ENCODE results near the gene PCDHGA1. TPM values are rescaled to one million over a fixed set of nuclear protein-coding genes. Genes with fewer than 3 reads are reported as not detected.

PCDHGA1 gene
- total and polyA plus RNA-seq, 9 of the 15 experiments (the other 6 are each of a cell fraction or from before 2014, with no cell fraction given): 0.05 to 0.26 (median 0.18) TPM; not detected in 2

DNA sequence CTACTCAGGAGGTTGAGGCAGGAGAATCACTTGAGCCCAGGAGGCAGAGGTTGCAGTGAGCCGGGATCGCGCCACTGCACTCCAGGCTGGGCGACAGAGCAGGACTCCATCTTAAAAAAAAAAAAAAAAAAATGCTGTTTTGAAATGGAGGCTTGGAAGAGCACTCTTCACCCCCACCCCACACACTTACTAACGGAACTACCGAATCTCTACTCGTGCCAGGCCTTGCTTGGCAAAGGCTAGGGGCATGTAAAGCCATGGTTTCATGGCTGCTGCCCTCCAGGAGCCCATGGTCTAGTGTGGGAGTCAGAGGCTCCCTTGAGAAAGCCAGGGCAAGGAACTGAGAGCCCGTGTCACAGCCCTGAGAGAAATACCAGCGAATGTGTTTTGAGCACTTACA lies 179.8 kb downstream of the PCDHGA1 start (continued):
- TF ChIP-seq NCOA4 (IDR thresholded peaks at IDR 0.05; ENCODE audit: partially characterized antibody) (no peak), CBFA2T3 (IDR thresholded peaks at IDR 0.05) (no peak)
- TF ChIP-seq, protein P1, sequence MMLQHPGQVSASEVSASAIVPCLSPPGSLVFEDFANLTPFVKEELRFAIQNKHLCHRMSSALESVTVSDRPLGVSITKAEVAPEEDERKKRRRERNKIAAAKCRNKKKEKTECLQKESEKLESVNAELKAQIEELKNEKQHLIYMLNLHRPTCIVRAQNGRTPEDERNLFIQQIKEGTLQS (IDR thresholded peaks at IDR 0.05): no peak
- TF ChIP-seq, protein P1 (CRISPR knock-in tag; conservative IDR thresholded peaks at IDR 0.05): no peak

GRCh38 chr5:141510850-141511601 lies 180.7 kb downstream of the PCDHGA1 start:
- H3K27me3 ChIP-seq (ENCODE audit: control insufficient read depth in 2 of 2, insufficient read depth in 2 of 2, low read length in 2 of 2): peaks cover 0 to 7% of the 10 kb centered on the region in 2 experiments; a peak in 2 of 5 replicates
- no peaks in the 10 kb centered on the region for H4K20me1 ChIP-seq (replicated peaks; ENCODE audit: control insufficient read depth, insufficient read depth, low read length)
- peak; percentile 22; the same call in 1 of the 2 replicates for TF ChIP-seq ZNF263 (CRISPR knock-in tag; IDR thresholded peaks at IDR 0.05; ENCODE audit: borderline replicate concordance)
- TF ChIP-seq PHF20 (IDR thresholded peaks at IDR 0.05; ENCODE audit: partially characterized antibody): no peak
- no peak for TF ChIP-seq U2AF1 (optimal IDR thresholded peaks at IDR 0.05; ENCODE audit: low read depth, low read length)
- TF ChIP-seq POLR2G (IDR thresholded peaks at IDR 0.05; ENCODE audit: low read depth, low read length): peak; percentile 60
- no peak for TF ChIP-seq ZHX1 (conservative IDR thresholded peaks at IDR 0.05; ENCODE audit: low read length)
- TF ChIP-seq NR2F6 (CRISPR knock-in tag; IDR thresholded peaks at IDR 0.05): no peak
- TF ChIP-seq, protein P2, sequence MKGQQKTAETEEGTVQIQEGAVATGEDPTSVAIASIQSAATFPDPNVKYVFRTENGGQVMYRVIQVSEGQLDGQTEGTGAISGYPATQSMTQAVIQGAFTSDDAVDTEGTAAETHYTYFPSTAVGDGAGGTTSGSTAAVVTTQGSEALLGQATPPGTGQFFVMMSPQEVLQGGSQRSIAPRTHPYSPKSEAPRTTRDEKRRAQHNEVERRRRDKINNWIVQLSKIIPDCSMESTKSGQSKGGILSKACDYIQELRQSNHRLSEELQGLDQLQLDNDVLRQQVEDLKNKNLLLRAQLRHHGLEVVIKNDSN (CRISPR knock-in tag; IDR thresholded peaks at IDR 0.05): no peak
- H3K4me1 ChIP-seq (replicated peaks in 1 of 2; ENCODE audit: control insufficient read depth in 2 of 2, insufficient read depth in 2 of 2, low read length in 2 of 2): peaks cover 5 to 17% of the 10 kb centered on the region in 2 experiments; a peak in 3 of 5 replicates
- no TSS peak for BruUV-seq (replicated peaks)
- 48% methylated on average over 11 of the region's 14 CpGs for WGBS (ENCODE audit: insufficient coverage, low coverage, missing lambda C conversion rate)
- peaks cover 30% of the 10 kb centered on the region; the same call in 2 of the 3 replicates for H3K36me3 ChIP-seq (ENCODE audit: control insufficient read depth, insufficient read depth, low read length)
- ChIA-PET CTCF (ENCODE audit: low intra/inter-chr PET ratio) (no interaction called here), POLR2A (interaction anchor here (1.0 to 1.1 kb wide), 2 partner anchors 10 to 26 kb away, joined by 3 read pairs; partner anchors contain the start of gene PCDHGC4)
- no peak overlapping the region for H3K9ac ChIP-seq (ENCODE audit: insufficient read depth in 1 of 2, low read depth in 2 of 2, low read length in 2 of 2)
- in situ Hi-C loops (cut with MboI) (no loop called here), intact Hi-C loops (cut with micrococcal nuclease) (loop anchor here (5.0 to 10.0 kb wide), 3 partner anchors 89 to 276 kb away; partner anchors contain the start of genes PCDHGA11 and PCDHGA3)
- FAIRE-seq: no peak
- H3K9me1 ChIP-seq (ENCODE audit: control insufficient read depth, insufficient read depth, low read length): peaks cover 8% of the 10 kb centered on the region
- H3K4me2 ChIP-seq (ENCODE audit: insufficient read depth, low read length): no peak overlapping the region
- no peak overlapping the region for H3K27ac ChIP-seq (ENCODE audit: extremely low read depth, low read depth, low read length)
- H2AFZ ChIP-seq (ENCODE audit: low read depth, low read length): no peak overlapping the region
- H3K79me2 ChIP-seq (ENCODE audit: control insufficient read depth, insufficient read depth, low read length): no peaks in the 10 kb centered on the region
- no peak for ATAC-seq
- DNase-seq (ENCODE audit: extremely low read depth in 1 of 4, low spot score in 3 of 4): no peak
- no peaks in the 10 kb centered on the region for H3K9me3 ChIP-seq (replicated peaks; ENCODE audit: control insufficient read depth, insufficient read depth, low read depth, low read length)
- H3K4me3 ChIP-seq: no peak overlapping the region

Data from K562 (cell line).